GM11168 (cell line): ENCODE data around the gene FAF1.
"Not testable (repeated sequence)": the region's sequence is repeated elsewhere in the genome, so short reads cannot be mapped to it uniquely, and the experiment has no call there.

Source experiments
- in situ Hi-C: fragments of 300-500 bp; cut with MboI; formaldehyde crosslinking; loops from one replicate; pipeline ENCODE4 v1.12.0; 2022; ENCODE audit warnings: low sequenced_read_pairs; ENCODE audit not compliant: unreplicated experiment

The FAF1 gene

GRCh38 chr1:50727578-50727977, 232.5 kb downstream of the FAF1 start:
- in situ Hi-C loops, result not testable (repeated sequence)

GRCh38 chr1:50724626-50725286, 235.3 kb downstream of the FAF1 start:
- in situ Hi-C loops, result no loop called here

- in situ Hi-C loops, result no loop called here
Measured at GRCh38 chr1:50720457-50721053, 239.5 kb downstream of the FAF1 start.

GRCh38 chr1:50719126-50719525, 240.9 kb downstream of the FAF1 start:
- in situ Hi-C loops, result no loop called here

GRCh38 chr1:50717327-50717726, 242.7 kb downstream of the FAF1 start:
- in situ Hi-C loops, result no loop called here

- in situ Hi-C loops, result not testable (repeated sequence)
Measured at GRCh38 chr1:50716455-50716854, 243.6 kb downstream of the FAF1 start.

GRCh38 chr1:50710099-50710498, 250.0 kb downstream of the FAF1 start:
- in situ Hi-C loops, result no loop called here

GRCh38 chr1:50707824-50708223, 252.2 kb downstream of the FAF1 start:
- in situ Hi-C loops, result no loop called here

- in situ Hi-C loops, result no loop called here
Measured at GRCh38 chr1:50705699-50706098, 254.4 kb downstream of the FAF1 start.

GRCh38 chr1:50705041-50705440, 255.0 kb downstream of the FAF1 start:
- in situ Hi-C loops, result no loop called here

GRCh38 chr1:50704126-50704525, 255.9 kb downstream of the FAF1 start:
- in situ Hi-C loops, result no loop called here

- in situ Hi-C loops, result no loop called here
Measured at GRCh38 chr1:50703240-50703639, 256.8 kb downstream of the FAF1 start.

GRCh38 chr1:50702395-50702794, 257.7 kb downstream of the FAF1 start:
- in situ Hi-C loops, result no loop called here

GRCh38 chr1:50701706-50702317, 258.3 kb downstream of the FAF1 start:
- in situ Hi-C loops, result no loop called here

GRCh38 chr1:50700621-50701020, 259.4 kb downstream of the FAF1 start:
- in situ Hi-C loops, result no loop called here

GRCh38 chr1:50700214-50700613, 259.9 kb downstream of the FAF1 start:
- in situ Hi-C loops, result no loop called here

GRCh38 chr1:50699795-50700194, 260.3 kb downstream of the FAF1 start:
- in situ Hi-C loops, result loop anchor here (10.0 kb wide), 1 partner anchor 335 kb away; no protein-coding TSS in a partner anchor

- in situ Hi-C loops, result loop anchor here (10.0 kb wide), 1 partner anchor 333 kb away; no protein-coding TSS in a partner anchor
Measured at GRCh38 chr1:50697440-50698421, 262.3 kb downstream of the FAF1 start.

GRCh38 chr1:50693829-50694228, 266.2 kb downstream of the FAF1 start:
- in situ Hi-C loops, result loop anchor here (10.0 kb wide), 1 partner anchor 329 kb away; no protein-coding TSS in a partner anchor

GRCh38 chr1:50684185-50684584, 275.9 kb downstream of the FAF1 start:
- in situ Hi-C loops, result no loop called here
